Spleen (tissue), 11 donors: ENCODE measurements around the gene PRKCE. TPM values are rescaled to one million over a fixed set of nuclear protein-coding genes. Genes with fewer than 3 reads are reported as not detected.

Experiments
- DNase-seq: peaks from one replicate; pipeline ENCODE4 v3.0.0-alpha.2; 2020
- H3K27ac ChIP-seq, 8 donors: fragments of 200-600 bp; sonication (generic) in 7 of 8; 1 replicate in 4 of 8; 2 replicates in 4 of 8; pipeline versions ENCODE4 v1.5.0 to v1.8.0; 2016 to 2021; ENCODE audit warnings: inconsistent platforms in 4 of 8, mild to moderate bottlenecking in 4 of 8, moderate library complexity in 1 of 8
- H3K27me3 ChIP-seq, 7 donors: fragments of 200-600 bp; sonication (generic) in 6 of 7; replicated peaks in 1 of 7; 1 replicate in 4 of 7; 2 replicates in 3 of 7; pipeline versions ENCODE4 v1.5.0 to v1.8.0; 2016 to 2021; ENCODE audit warnings: inconsistent platforms in 3 of 7, mild to moderate bottlenecking in 1 of 7
- H3K36me3 ChIP-seq, 6 donors: fragments of 200-600 bp; sonication (generic) in 5 of 6; 1 replicate in 4 of 6; 2 replicates in 2 of 6; pipeline versions ENCODE4 v1.5.0 to v1.8.0; 2016 to 2021; ENCODE audit warnings: inconsistent platforms in 2 of 6
- H3K4me1 ChIP-seq, 6 donors: fragments of 200-600 bp; sonication (generic) in 5 of 6; 1 replicate in 3 of 6; 2 replicates in 3 of 6; pipeline versions ENCODE4 v1.5.0 to v1.8.0; 2016 to 2021; ENCODE audit warnings: inconsistent platforms in 3 of 6
- H3K4me3 ChIP-seq, 8 donors: fragments of 200-600 bp; sonication (generic) in 7 of 8; 1 replicate in 4 of 8; 2 replicates in 4 of 8; pipeline versions ENCODE4 v1.5.0 to v1.8.0; 2016 to 2021; ENCODE audit warnings: inconsistent platforms in 4 of 8, mild to moderate bottlenecking in 4 of 8, moderate library complexity in 2 of 8
- H3K9me3 ChIP-seq, 8 donors: fragments of 200-600 bp; sonication (generic) in 7 of 8; 1 replicate in 4 of 8; 2 replicates in 4 of 8; pipeline versions ENCODE4 v1.5.0 to v1.8.0; 2016 to 2021; ENCODE audit warnings: inconsistent platforms in 4 of 8
- CTCF ChIP-seq, 11 experiments: fragments of 200-600 bp in 7 of 11; fragments of 450-650 bp in 4 of 11; sonication (generic) in 4 of 11; IDR thresholded peaks in 8 of 11; conservative IDR thresholded peaks in 3 of 11; 1 replicate in 7 of 11; 2 replicates in 4 of 11; pipeline versions ENCODE4 v1.4.0 to v1.8.0; 2016 to 2021; ENCODE audit warnings: antibody characterized with exemption in 11 of 11, inconsistent platforms in 4 of 11, mild to moderate bottlenecking in 1 of 11
- POLR2A ChIP-seq, 3 donors: fragments of 450-650 bp; IDR thresholded peaks; one replicate each; pipeline ENCODE4 v1.5.1; 2017; ENCODE audit warnings: antibody characterized with exemption in 3 of 3, mild to moderate bottlenecking in 1 of 3
- POLR2AphosphoS5 ChIP-seq, 3 donors: sonication (generic); formaldehyde crosslinking; IDR thresholded peaks; one replicate each; pipeline ENCODE4 v1.5.1; 2017; ENCODE audit warnings: antibody characterized with exemption in 3 of 3
- WGBS, 5 donors: extraction: QIAGEN DNeasy Blood & Tissue Kit in 3 of 5; methylation state at CpG; one replicate each; pipeline versions ENCODE4 v1.1.5 to v1.1.7; 2013 to 2018; 5-methylcytosine and 5-hydroxymethylcytosine counted together
- intact Hi-C: fragments of 100-400 bp; cut with DNase I; formaldehyde crosslinking; loops from one replicate; pipeline ENCODE4 v1.15.0; 2023; ENCODE audit warnings: low total_unique reads
- polyA plus RNA-seq, 3 donors: library from polyadenylated mRNA; stranded (reverse); fragments of 200-250 nt; gene quantifications; one replicate each; pipeline ENCODE4 v1.2.1, GENCODE V29; 2013
- total RNA-seq, 7 donors: library from RNA; depleted of rRNA in 3 of 7; stranded (reverse); fragments of >200 nt in 3 of 7; fragmentation: NEBNext Ultra II Directional in 4 of 7; extraction: Animal tissue kit (Norgen Biotek cat#: 25700) in 4 of 7; gene quantifications; one replicate each; pipeline versions ENCODE4 v1.1.0 to v1.2.1, GENCODE V29; 2016 to 2021
- donor health status: healthy with polysubstance abuse.
- donor health status: DM: no; HTN: no; CAD: no; lungs with moderate emphysema.
- donor health status: DM: no; HTN: no; CAD: no.
- donor health status: Bipolar disorder and iron deficiency.
- donor health status: healthy.
- donor health status: DM: no; HTN: no; CAD: no.
- donor health status: DM: yes; HTN: yes; CAD: no.

The PRKCE gene
- total and polyA plus RNA-seq, 10 donors: 2.5 to 43.6 (median 18.8) TPM

GRCh38 chr2:46087492-46087891 is 436.0 kb downstream of the PRKCE start:
- Histone ChIP-seq H3K27me3 (no peaks in the 10 kb centered on the region), H3K4me3 (no peak overlapping the region), H3K4me1 (peaks cover 4 to 42% (median 22%) of the 10 kb centered on the region in 6 donors), H3K36me3 (peaks cover 0 to 52% (median 13%) of the 10 kb centered on the region in 6 donors), H3K27ac (peak overlapping the region in 6 of 8 donors; percentile 34 to 67 (median 54)), H3K9me3 (no peaks in the 10 kb centered on the region)
- DNase-seq: no peak
- 92 to 98% (median 93%) methylated on average over 4 of the region's 4 CpGs for WGBS, 5 donors
- TF ChIP-seq POLR2A (IDR thresholded peaks at IDR 0.05): no peak
- TF ChIP-seq CTCF (IDR thresholded peaks at IDR 0.05 in 8 of 11, conservative IDR thresholded peaks at IDR 0.05 in 3 of 11): no peak
- TF ChIP-seq POLR2AphosphoS5 (IDR thresholded peaks at IDR 0.05): no peak
- intact Hi-C loops: no loop called here

- Histone ChIP-seq H3K27me3 (no peaks in the 10 kb centered on the region), H3K27ac (peak overlapping the region in 7 of 8 donors; percentile 4 to 55 (median 46)), H3K36me3 (peaks cover 0 to 70% (median 16%) of the 10 kb centered on the region in 6 donors), H3K4me3 (no peak overlapping the region), H3K4me1 (peaks cover 2 to 27% (median 9%) of the 10 kb centered on the region in 6 donors), H3K9me3 (peaks cover 0 to 6% (median 0%) of the 10 kb centered on the region in 8 donors)
- TF ChIP-seq POLR2A (IDR thresholded peaks at IDR 0.05) (no peak), CTCF (IDR thresholded peaks at IDR 0.05 in 8 of 11, conservative IDR thresholded peaks at IDR 0.05 in 3 of 11) (peak in 6 of 11 experiments; percentile 8 to 43 (median 24)), POLR2AphosphoS5 (IDR thresholded peaks at IDR 0.05) (no peak)
- no peak for DNase-seq
- intact Hi-C loops: no loop called here
- WGBS, 5 donors: 28 to 50% (median 41%) methylated on average over 3 of the region's 3 CpGs
Observed at GRCh38 chr2:46091004-46091403, 439.5 kb downstream of the PRKCE start.

GRCh38 chr2:46091961-46092667 is 440.6 kb downstream of the PRKCE start:
- intact Hi-C loops: no loop called here
- Histone ChIP-seq H3K27me3 (no peaks in the 10 kb centered on the region), H3K36me3 (peaks cover 0 to 62% (median 15%) of the 10 kb centered on the region in 6 donors), H3K9me3 (peaks cover 0 to 6% (median 0%) of the 10 kb centered on the region in 8 donors), H3K27ac (peak overlapping the region in 2 of 8 donors; percentile 3 to 51), H3K4me3 (no peak overlapping the region), H3K4me1 (peaks cover 0 to 21% (median 6%) of the 10 kb centered on the region in 6 donors)
- WGBS, 5 donors: 70 to 89% (median 75%) methylated on average over 6 of the region's 6 CpGs
- no peak for DNase-seq
- TF ChIP-seq CTCF (IDR thresholded peaks at IDR 0.05 in 8 of 11, conservative IDR thresholded peaks at IDR 0.05 in 3 of 11) (no peak), POLR2A (IDR thresholded peaks at IDR 0.05) (no peak), POLR2AphosphoS5 (IDR thresholded peaks at IDR 0.05) (no peak)

GRCh38 chr2:46094689-46095088 is 443.2 kb downstream of the PRKCE start:
- peaks cover 0 to 6% (median 0%) of the 10 kb centered on the region in 8 donors for H3K9me3 ChIP-seq
- no peak overlapping the region for H3K27ac ChIP-seq
- no peak overlapping the region for H3K4me3 ChIP-seq
- peaks cover 4 to 24% (median 15%) of the 10 kb centered on the region in 6 donors for H3K4me1 ChIP-seq
- no peak for DNase-seq
- H3K27me3 ChIP-seq: no peaks in the 10 kb centered on the region
- WGBS, 5 donors: 74 to 94% (median 83%) methylated on average over 3 of the region's 3 CpGs
- H3K36me3 ChIP-seq: peaks cover 0 to 36% (median 3%) of the 10 kb centered on the region in 6 donors
- intact Hi-C loops: no loop called here
- TF ChIP-seq CTCF (IDR thresholded peaks at IDR 0.05 in 8 of 11, conservative IDR thresholded peaks at IDR 0.05 in 3 of 11) (no peak), POLR2AphosphoS5 (IDR thresholded peaks at IDR 0.05) (no peak), POLR2A (IDR thresholded peaks at IDR 0.05) (no peak)
